ENCODE data around the gene KIAA0232.
"Not testable (repeated sequence)": the region's sequence is repeated elsewhere in the genome, so short reads cannot be mapped to it uniquely, and the experiment has no call there.

KIAA0232 gene

DNA sequence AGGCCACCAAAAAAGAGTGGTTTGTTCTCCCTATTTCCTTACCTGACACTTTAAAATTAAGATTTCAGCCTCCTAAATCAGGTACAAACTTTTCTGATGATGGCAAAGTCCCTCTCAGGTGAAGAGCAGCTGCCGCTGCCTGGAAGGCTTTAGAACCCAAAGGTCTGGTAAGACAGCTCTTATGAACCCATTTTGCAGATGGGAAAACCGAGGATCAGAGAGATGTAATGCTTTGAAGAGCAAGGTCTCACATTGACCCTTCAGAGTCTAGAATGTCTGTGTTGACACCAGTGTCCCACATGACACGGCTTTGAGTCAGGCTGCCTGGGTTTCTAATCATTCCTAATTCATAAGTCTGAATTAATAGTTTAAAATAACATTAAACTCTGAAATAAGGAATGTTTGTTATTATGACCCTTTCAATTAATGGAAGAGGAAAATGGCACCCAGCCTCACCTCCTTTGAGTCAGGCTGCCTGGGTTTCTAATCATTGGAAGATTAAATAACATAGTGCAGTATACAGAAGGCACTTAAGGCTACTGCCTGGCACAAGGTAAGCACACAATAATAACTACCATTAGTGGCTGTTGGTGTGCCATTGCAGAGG lies 27.9 kb upstream of the KIAA0232 start:
- no peak for DNase-seq

DNA sequence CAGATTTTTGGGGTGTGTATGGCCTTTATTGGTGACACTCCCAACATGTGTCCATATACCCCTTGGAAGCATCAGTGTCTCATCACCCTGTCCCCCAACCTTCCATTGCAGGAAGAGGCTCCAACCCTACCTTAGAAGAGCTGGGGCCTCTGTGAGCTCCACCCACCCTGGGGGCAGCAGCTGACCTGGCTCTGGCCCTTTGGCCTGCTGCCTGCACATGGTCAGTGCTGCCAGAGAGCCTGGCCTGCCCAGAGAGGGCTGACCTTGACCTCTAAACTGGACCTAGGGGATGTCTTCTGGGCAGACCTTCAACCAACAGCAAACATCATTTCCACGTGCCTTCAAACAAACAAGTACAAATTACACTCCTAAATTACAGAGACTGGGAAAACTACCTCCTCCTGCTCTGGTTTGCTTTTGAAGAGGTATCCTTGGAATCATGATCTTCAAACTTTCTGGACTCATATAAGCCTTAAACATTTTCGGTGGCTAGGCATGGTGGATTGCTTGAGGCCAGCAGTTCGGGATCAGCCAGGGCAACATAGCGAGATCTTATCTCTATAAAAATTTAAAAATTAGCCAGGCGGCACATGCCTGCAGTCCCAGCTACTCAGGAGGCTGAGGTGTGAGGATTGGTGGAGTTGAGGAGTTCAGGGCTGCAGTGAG lies 27.3 kb upstream of the KIAA0232 start:
- no peak for DNase-seq

- not testable (repeated sequence) for DNase-seq
Measured at GRCh38 chr4:6756345-6756744, 26.2 kb upstream of the KIAA0232 start.

- no peak for DNase-seq
Measured at GRCh38 chr4:6758728-6759127, 23.8 kb upstream of the KIAA0232 start.

- no peak for DNase-seq
Measured at GRCh38 chr4:6760865-6761264, 21.7 kb upstream of the KIAA0232 start.

GRCh38 chr4:6761649-6762615 lies 20.6 kb upstream of the KIAA0232 start:
- DNase-seq, result peak; percentile 65

GRCh38 chr4:6763330-6763851 lies 19.1 kb upstream of the KIAA0232 start:
- peak; percentile 77 for DNase-seq

- no peak for DNase-seq
Measured at GRCh38 chr4:6764976-6765620, 17.4 kb upstream of the KIAA0232 start.

GRCh38 chr4:6765703-6766102 lies 16.8 kb upstream of the KIAA0232 start:
- no peak for DNase-seq

- DNase-seq, result no peak
Measured at GRCh38 chr4:6767386-6767747, 15.2 kb upstream of the KIAA0232 start.

DNA sequence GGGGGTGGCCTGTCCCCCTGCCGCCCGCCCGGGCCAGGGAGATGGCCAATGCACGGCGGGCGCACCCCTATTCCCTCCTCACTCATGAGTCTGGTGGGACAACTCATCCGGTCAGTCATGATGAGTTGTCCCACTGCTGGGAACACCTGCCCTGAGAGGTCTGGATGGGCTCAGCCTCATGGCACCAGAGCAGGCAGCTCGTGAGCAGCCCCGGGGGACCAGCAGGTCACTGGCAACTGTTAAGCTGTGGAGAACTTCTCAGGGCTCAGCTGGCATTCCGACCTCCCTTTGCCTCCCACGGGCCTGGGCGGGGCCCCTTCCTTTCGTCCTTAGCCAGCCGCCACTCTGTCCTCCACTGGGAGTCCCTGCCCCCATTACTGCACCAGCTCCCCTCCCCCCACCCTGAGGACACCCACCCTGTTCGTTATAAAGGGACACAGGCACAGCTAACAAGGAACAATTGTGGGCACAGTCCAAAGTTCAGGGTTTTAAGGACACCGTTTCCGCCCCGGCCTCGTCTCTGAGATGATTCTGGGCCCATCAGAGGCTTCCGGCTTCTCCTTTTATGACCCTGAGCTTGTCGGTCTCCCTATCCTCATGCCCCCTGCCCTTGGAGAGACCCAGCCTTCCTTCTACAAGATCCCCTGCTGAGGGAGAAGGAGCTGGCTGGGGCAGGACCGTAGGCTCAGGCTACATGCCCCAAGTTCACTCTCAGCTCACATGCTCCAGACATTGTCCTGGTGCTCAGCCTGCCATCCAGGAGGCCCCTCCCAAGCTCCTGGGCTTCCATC lies 14.6 kb upstream of the KIAA0232 start:
- DNase-seq, result no peak

GRCh38 chr4:6768539-6768905 lies 14.0 kb upstream of the KIAA0232 start:
- DNase-seq, result no peak

DNA sequence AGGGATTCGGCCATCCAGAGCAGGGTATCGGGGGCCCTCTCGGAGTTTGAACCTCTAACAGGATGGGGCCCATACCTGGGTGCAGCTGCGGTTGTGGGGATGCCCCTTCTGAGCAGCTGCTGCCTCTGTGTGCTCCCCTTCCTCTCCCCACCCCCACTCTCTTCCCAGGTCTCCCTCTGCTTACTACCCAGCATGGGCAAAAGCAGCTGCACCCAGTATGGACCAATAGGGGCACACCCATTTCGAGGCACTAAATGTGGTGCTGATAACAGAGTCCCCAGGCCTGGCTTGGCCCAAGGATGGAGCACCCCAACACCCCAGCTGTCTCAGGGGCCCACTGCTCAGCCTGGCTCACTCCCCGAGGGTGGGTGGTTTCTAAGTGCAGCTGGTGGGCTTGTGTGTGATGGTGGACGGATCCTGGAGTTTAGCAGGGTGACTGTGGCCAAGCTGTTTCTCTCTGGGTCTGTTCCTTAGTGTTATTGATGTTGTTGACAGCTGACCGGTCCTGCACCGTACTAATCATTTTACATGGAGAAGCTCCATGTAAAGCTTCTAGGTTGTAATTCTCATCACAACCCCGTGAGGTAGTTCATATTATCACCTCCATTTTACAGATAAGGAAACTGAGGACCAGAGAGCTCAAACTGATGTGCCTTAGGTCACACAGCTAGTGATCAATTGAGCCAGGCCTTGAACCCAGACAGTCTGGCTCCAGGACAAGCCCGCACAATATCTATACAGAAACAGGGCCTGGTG lies 13.1 kb upstream of the KIAA0232 start:
- DNase-seq, result no peak

- no peak for DNase-seq
Measured at GRCh38 chr4:6769989-6770420, 12.5 kb upstream of the KIAA0232 start.

DNA sequence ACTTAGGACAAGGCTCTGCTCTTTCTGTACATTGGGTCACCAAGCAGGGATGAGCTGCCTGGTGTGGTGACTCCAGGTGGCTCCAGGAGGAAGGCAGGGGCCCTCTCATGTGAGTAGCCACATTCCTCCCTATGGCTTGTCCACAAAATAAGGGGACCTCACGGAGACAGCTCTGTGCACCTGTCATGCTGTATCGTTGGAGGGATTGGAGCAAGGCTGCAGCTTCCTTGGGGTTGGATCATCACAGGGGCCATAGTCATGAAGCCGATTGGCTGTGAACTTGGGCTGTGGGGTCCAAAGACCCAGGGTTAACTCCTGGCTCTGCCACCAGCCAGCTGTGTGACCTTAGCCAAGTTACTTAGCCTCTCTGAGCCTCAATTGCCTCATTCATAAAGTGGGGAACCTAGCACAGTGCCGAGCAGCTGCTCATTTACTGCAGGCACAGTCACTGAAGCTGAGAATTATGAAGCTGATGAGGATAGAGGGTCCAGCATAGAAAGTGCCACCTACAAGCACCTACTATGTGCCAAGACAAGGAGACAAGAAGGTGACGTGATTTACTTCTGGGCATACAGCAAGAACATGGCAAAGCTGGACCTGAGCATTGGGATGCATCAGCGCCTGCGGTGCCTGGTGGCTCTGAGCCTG lies 11.8 kb upstream of the KIAA0232 start:
- DNase-seq, result no peak

DNA sequence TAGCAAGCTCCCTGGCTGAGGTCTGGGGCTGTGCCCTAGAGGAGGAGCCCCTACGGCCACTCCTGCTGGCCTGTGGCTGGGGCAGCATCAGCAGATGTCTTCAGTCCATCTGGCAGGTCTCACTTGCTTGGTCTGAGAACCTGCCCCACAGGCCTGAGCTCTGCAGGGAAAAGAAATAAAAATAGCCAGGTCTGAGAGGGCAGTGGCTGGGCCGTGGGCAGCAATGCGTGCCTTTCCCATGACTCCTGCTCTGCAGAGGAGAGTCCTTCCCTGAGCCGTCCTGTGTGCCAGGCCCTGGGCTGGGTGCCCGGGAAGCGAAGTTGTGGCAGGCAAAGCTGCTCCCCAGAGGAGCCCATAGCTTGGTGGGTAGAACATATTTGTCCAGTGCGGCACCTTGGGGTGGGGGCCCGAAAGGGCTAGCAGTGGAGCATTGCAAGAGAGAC lies 11.3 kb upstream of the KIAA0232 start:
- DNase-seq, result no peak

- peak; percentile 77 for DNase-seq
Measured at GRCh38 chr4:6772223-6772928, 10.2 kb upstream of the KIAA0232 start.

GRCh38 chr4:6773106-6773505 lies 9.4 kb upstream of the KIAA0232 start:
- DNase-seq, result peak; percentile 4

- no peak for DNase-seq
Measured at GRCh38 chr4:6773616-6774540, 8.6 kb upstream of the KIAA0232 start.
